Measurements from ENCODE around the gene ISM2. TPM values are rescaled to one million over a fixed set of nuclear protein-coding genes. Genes with fewer than 3 reads are reported as not detected.
"Not testable (repeated sequence)": the region's sequence is repeated elsewhere in the genome, so short reads cannot be mapped to it uniquely, and the experiment has no call there.

ISM2 gene
- total RNA-seq, 4 donors from 2014 or later = 0.72 to 2.3 (median 1.4) TPM; not detected in 1

GRCh38 chr14:77541905-77542304 is 43.3 kb upstream of the ISM2 start:
- ATAC-seq (ENCODE audit: low FRiP score) = no peak
- no peak for DNase-seq (ENCODE audit: low spot score)
- no peak for TF ChIP-seq CTCF (IDR thresholded peaks at IDR 0.05)

- not testable (repeated sequence) for ATAC-seq (ENCODE audit: low FRiP score); DNase-seq (ENCODE audit: low spot score)
These were observed 38.3 kb upstream of the ISM2 start for GRCh38 chr14:77536951-77537350.

GRCh38 chr14:77531071-77531470 is 32.5 kb upstream of the ISM2 start:
- ATAC-seq (ENCODE audit: low FRiP score) = no peak
- DNase-seq (ENCODE audit: low spot score) = no peak
- no peak for TF ChIP-seq CTCF (IDR thresholded peaks at IDR 0.05)

- TF ChIP-seq CTCF (IDR thresholded peaks at IDR 0.05) = no peak
- ATAC-seq (ENCODE audit: low FRiP score) = no peak
- no peak for DNase-seq (ENCODE audit: low spot score)
These were observed 31.3 kb upstream of the ISM2 start for GRCh38 chr14:77529963-77530362.

- no peak for TF ChIP-seq CTCF (IDR thresholded peaks at IDR 0.05)
These were observed 30.6 kb upstream of the ISM2 start for GRCh38 chr14:77529213-77529612.

GRCh38 chr14:77528701-77529100 is 30.1 kb upstream of the ISM2 start:
- DNase-seq (ENCODE audit: low spot score); ATAC-seq (ENCODE audit: low FRiP score): not testable (repeated sequence)

More at GRCh38 chr14:77529213-77529612, 30.6 kb upstream of the ISM2 start:
- ATAC-seq (ENCODE audit: low FRiP score) = no peak
- no peak for DNase-seq (ENCODE audit: low spot score)

- DNase-seq (ENCODE audit: low spot score) = no peak
- ATAC-seq (ENCODE audit: low FRiP score) = no peak
- TF ChIP-seq CTCF (IDR thresholded peaks at IDR 0.05) = no peak
These were observed 27.6 kb upstream of the ISM2 start for GRCh38 chr14:77526266-77526665.

- TF ChIP-seq CTCF (IDR thresholded peaks at IDR 0.05) = no peak
- no peak for ATAC-seq (ENCODE audit: low FRiP score)
- no peak for DNase-seq (ENCODE audit: low spot score)
These were observed 25.9 kb upstream of the ISM2 start for GRCh38 chr14:77524536-77524935.
